ENCODE data around the gene FOXL3.

- TF ChIP-seq CTCF (IDR thresholded peaks at IDR 0.05; ENCODE audit: borderline replicate concordance, extremely low read depth, low read length, poor library complexity, severe bottlenecking) (no peak), EZH2 (IDR thresholded peaks at IDR 0.05; ENCODE audit: borderline replicate concordance, low read depth, low read length, severe bottlenecking) (no peak)
These were observed 19.5 kb upstream of the FOXL3 start for GRCh38 chr7:270351-270983.
